GM18867 (cell line): ENCODE measurements around the gene GLE1.

Experiments used
- ATAC-seq: cut with Tn5 transposase; IDR thresholded peaks from one replicate; pipeline ENCODE4 v1.9.1; 2021; ENCODE audit warnings: mild to moderate bottlenecking, moderate library complexity; ENCODE audit not compliant: unreplicated experiment

Gene GLE1

GRCh38 chr9:128587453-128587852, 82.9 kb downstream of the GLE1 start:
- no peak for ATAC-seq

- ATAC-seq, result no peak
These were observed 84.2 kb downstream of the GLE1 start for GRCh38 chr9:128588581-128589233.
